GM12878 (cell line): ENCODE measurements around the gene DYRK1B. TPM values are rescaled to one million over a fixed set of nuclear protein-coding genes. Genes with fewer than 3 reads are reported as not detected.

Source experiments
- ATAC-seq: fragments of 200-7000 bp; cut with Tn5 transposase; 3 replicates; pipeline ENCODE4 v1.9.1; 2020; ENCODE audit warnings: mild to moderate bottlenecking, moderate library complexity
- BruUV-seq: library from RNA; stranded (reverse); fragments of 400-500 nt; replicated peaks from 2 replicates; lab custom pipeline; 2021; lab: Mats Ljungman, UMichigan
- CTCF ChIA-PET: fragments of 300-600 bp; sonication (Branson Sonifier 250); formaldehyde crosslinking; extraction: SDS; loops from one replicate; lab custom pipeline; 2021; ENCODE audit warnings: inconsistent platforms; lab: Yijun Ruan, JAX
- POLR2A ChIA-PET: fragments of 350-600 bp; formaldehyde crosslinking; extraction: SDS; loops from one replicate; lab custom pipeline; 2021; ENCODE audit warnings: inconsistent platforms; lab: Charles Lee
- RAD21 ChIA-PET: fragments of 300-600 bp; sonication (Branson Sonifier 250); formaldehyde crosslinking; loops from one replicate; lab custom pipeline; 2023; ENCODE audit warnings: antibody characterized with exemption; ENCODE audit not compliant: unreplicated experiment; lab: Charles Lee
- SMC1A ChIA-PET: fragments of 300-600 bp; sonication (Branson Sonifier 250); formaldehyde crosslinking; loops from one replicate; lab custom pipeline; 2023; ENCODE audit not compliant: unreplicated experiment, uncharacterized antibody; lab: Charles Lee
- DNase-seq: peaks from one replicate; pipeline ENCODE4 v3.0.0-alpha.2; 2011; ENCODE audit warnings: low read depth, low spot score
- FAIRE-seq: peaks from 3 replicates; lab custom pipeline; 2011; peaks lifted over from hg19 to GRCh38; lab: Jason Lieb, UNC
- H2AFZ ChIP-seq: 2 replicates; pipeline ENCODE4 v1.6.0; 2011; ENCODE audit warnings: low read depth, low read length, control low read depth; ENCODE audit not compliant: control insufficient read depth
- H3K27ac ChIP-seq: 2 replicates; pipeline ENCODE4 v1.5.1; 2011; ENCODE audit warnings: control low read depth; ENCODE audit not compliant: control insufficient read depth, insufficient read depth
- H3K27me3 ChIP-seq, 2 experiments: replicated peaks in 1 of 2; 2 replicates each; pipeline versions ENCODE4 v1.6.0 to v1.6.1; 2011; ENCODE audit warnings: low read length in 1 of 2; ENCODE audit not compliant: control insufficient read depth in 2 of 2, insufficient read depth in 2 of 2
- H3K36me3 ChIP-seq, 2 experiments: 2 replicates each; pipeline ENCODE4 v1.5.1; 2011; ENCODE audit warnings: low read length in 1 of 2; ENCODE audit not compliant: control insufficient read depth in 2 of 2, insufficient read depth in 2 of 2
- H3K4me1 ChIP-seq: 2 replicates; pipeline ENCODE4 v1.6.1; 2011; ENCODE audit warnings: mild to moderate bottlenecking, low read length, moderate library complexity, mixed read lengths; ENCODE audit not compliant: control insufficient read depth, insufficient read depth
- H3K4me2 ChIP-seq: 2 replicates; pipeline ENCODE4 v1.6.0; 2011; ENCODE audit warnings: control low read depth; ENCODE audit not compliant: control insufficient read depth, insufficient read depth
- H3K4me3 ChIP-seq: fragments of 200-600 bp; sonication (generic); 2 replicates; pipeline ENCODE4 v1.5.1; 2016
- H3K79me2 ChIP-seq: 2 replicates; pipeline ENCODE4 v1.6.0; 2011; ENCODE audit warnings: low read length; ENCODE audit not compliant: control insufficient read depth, insufficient read depth
- H3K9ac ChIP-seq: 2 replicates; pipeline ENCODE4 v1.8.0; 2011; ENCODE audit warnings: low read length, control low read depth, mixed read lengths; ENCODE audit not compliant: control insufficient read depth, insufficient read depth
- H3K9me3 ChIP-seq: replicated peaks from 3 replicates; pipeline ENCODE4 v1.5.1; 2011; ENCODE audit warnings: mild to moderate bottlenecking, low read length; ENCODE audit not compliant: control insufficient read depth, insufficient read depth
- H4K20me1 ChIP-seq: 2 replicates; pipeline ENCODE4 v1.6.0; 2011; ENCODE audit not compliant: control insufficient read depth, insufficient read depth
- CEBPZ ChIP-seq: fragments of 150-350 bp; IDR thresholded peaks from 2 replicates; pipeline ENCODE4 v1.6.1; 2016; ENCODE audit warnings: low read depth, low read length
- CTCF ChIP-seq, 3 experiments: IDR thresholded peaks in 2 of 3; conservative IDR thresholded peaks in 1 of 3; 2 replicates each; pipeline ENCODE4 v1.5.1; 2011; ENCODE audit warnings: low read depth in 3 of 3, low read length in 3 of 3, mild to moderate bottlenecking in 3 of 3, control low read depth in 2 of 3, moderate library complexity in 2 of 3, inconsistent platforms in 1 of 3, mixed read lengths in 1 of 3; ENCODE audit not compliant: control insufficient read depth in 2 of 3, insufficient read depth in 1 of 3; ENCODE audit errors: extremely low read depth in 1 of 3
- EGR1 ChIP-seq, 2 experiments: IDR thresholded peaks; 1 replicate in 1 of 2; 2 replicates in 1 of 2; pipeline ENCODE4 v1.6.1; 2011 to 2012; ENCODE audit warnings: low read depth in 2 of 2, low read length in 2 of 2, borderline replicate concordance in 1 of 2, mild to moderate bottlenecking in 1 of 2, moderate library complexity in 1 of 2
- GATAD2B ChIP-seq: fragments of 450-650 bp; conservative IDR thresholded peaks from 2 replicates; pipeline ENCODE4 v1.6.1; 2017; ENCODE audit warnings: low read depth, mild to moderate bottlenecking, moderate library complexity
- HDAC2 ChIP-seq: fragments of 200-600 bp; sonication (generic); IDR thresholded peaks from 2 replicates; pipeline ENCODE4 v1.6.1; 2017
- IRF5 ChIP-seq: fragments of 450-650 bp; IDR thresholded peaks from 2 replicates; pipeline ENCODE4 v1.6.1; 2017; ENCODE audit warnings: borderline replicate concordance
- MTA2 ChIP-seq: fragments of 450-650 bp; IDR thresholded peaks from 2 replicates; pipeline ENCODE4 v1.6.1; 2016; ENCODE audit warnings: low read depth, mild to moderate bottlenecking, moderate library complexity
- PAX5 ChIP-seq: IDR thresholded peaks from 2 replicates; pipeline ENCODE4 v1.6.1; 2011; ENCODE audit warnings: low read depth, low read length, borderline replicate concordance
- RBBP5 ChIP-seq: fragments of 200-600 bp; sonication (generic); conservative IDR thresholded peaks from 2 replicates; pipeline ENCODE4 v1.6.1; 2016
- RFX5 ChIP-seq: IDR thresholded peaks from 2 replicates; pipeline ENCODE4 v1.6.1; 2011; ENCODE audit warnings: low read depth, low read length, improper control_type of control experiment
- SIX5 ChIP-seq: IDR thresholded peaks from 2 replicates; pipeline ENCODE4 v1.6.1; 2011; ENCODE audit warnings: mild to moderate bottlenecking, low read depth, low read length, moderate library complexity; ENCODE audit not compliant: severe bottlenecking
- SRF ChIP-seq, 2 experiments: IDR thresholded peaks; 2 replicates each; pipeline ENCODE4 v1.6.1; 2011; ENCODE audit warnings: low read depth in 2 of 2, low read length in 2 of 2, mild to moderate bottlenecking in 1 of 2, moderate library complexity in 1 of 2
- YY1 ChIP-seq: IDR thresholded peaks from 2 replicates; pipeline ENCODE4 v1.6.1; 2011; ENCODE audit warnings: low read depth, mild to moderate bottlenecking, low read length
- ZBTB40 ChIP-seq: fragments of 450-650 bp; IDR thresholded peaks from 2 replicates; pipeline ENCODE4 v1.6.1; 2016; ENCODE audit warnings: mild to moderate bottlenecking, moderate library complexity, borderline replicate concordance
- WGBS: methylation state at CpG from one replicate; pipeline ENCODE4 v1.1.6; 2016; ENCODE audit warnings: low lambda C conversion rate; ENCODE audit not compliant: insufficient replicate concordance, insufficient coverage; ENCODE audit errors: missing lambda C conversion rate; 5-methylcytosine and 5-hydroxymethylcytosine counted together
- in situ Hi-C: fragments of 300-500 bp; cut with MboI; formaldehyde crosslinking; loops from 9 replicates; pipeline ENCODE4 v1.14.3; 2018; ENCODE audit warnings: mixed read lengths
- intact Hi-C: fragments of 100-400 bp; cut with micrococcal nuclease; formaldehyde crosslinking; loops from one replicate; pipeline ENCODE4 v1.14.2; 2022; ENCODE audit not compliant: unreplicated experiment
- polyA plus RNA-seq, 11 experiments: library from polyadenylated mRNA; depleted of rRNA in 4 of 11; unstranded in 6 of 11; stranded (reverse) in 5 of 11; fragments of >200 nt; fragmentation: Nextera tagmentation in 4 of 11; fragmentation: Illumina TruSeq in 1 of 11; extraction: Ambion mirVana in 4 of 11; extraction: Trizol in 1 of 11; gene quantifications; 1 replicate in 1 of 11; 2 replicates in 10 of 11; pipeline versions ENCODE4 v1.2.1 to v1.2.3, GENCODE V29; 2011 to 2016; ENCODE audit warnings: inconsistent platforms in 2 of 11, missing spikeins in 2 of 11, low read depth in 1 of 11
- total RNA-seq, 4 experiments: library from RNA; depleted of rRNA in 3 of 4; stranded (reverse); fragments of >200 nt in 3 of 4; fragmentation: Illumina TruSeq in 1 of 4; extraction: Trizol in 1 of 4; gene quantifications; 2 replicates each; pipeline versions ENCODE4 v1.2.1 to v1.2.3, GENCODE V29; 2013 to 2021

Gene DYRK1B
- total and polyA plus RNA-seq, 10 of the 15 experiments (the other 5 are each of a cell fraction or from before 2014, with no cell fraction given) = 0.07 to 10.2 (median 3.4) TPM; not detected in 1

GRCh38 chr19:39874404-39874803 is 40.4 kb upstream of the DYRK1B start:
- POLR2A ChIA-PET = no interaction called here
- no peaks in the 10 kb centered on the region for H3K27me3 ChIP-seq
- H3K4me2 ChIP-seq = no peak overlapping the region
- no peak overlapping the region for H2AFZ ChIP-seq
- ATAC-seq (no peak), DNase-seq (no peak), FAIRE-seq (no peak)
- no peaks in the 10 kb centered on the region for H3K36me3 ChIP-seq
- RAD21 ChIA-PET = no interaction called here
- H3K27ac ChIP-seq = no peak overlapping the region
- no peaks in the 10 kb centered on the region for H3K4me1 ChIP-seq
- intact Hi-C loops (no loop called here), in situ Hi-C loops (no loop called here)
- 64% methylated on average over 1 of the region's 1 CpG for WGBS
- no peaks in the 10 kb centered on the region for H4K20me1 ChIP-seq
- no peak overlapping the region for H3K4me3 ChIP-seq
- H3K9ac ChIP-seq = no peak overlapping the region
- CTCF ChIA-PET = no interaction called here
- SMC1A ChIA-PET = no interaction called here
- BruUV-seq = no TSS peak
- H3K9me3 ChIP-seq = no peaks in the 10 kb centered on the region
- no peaks in the 10 kb centered on the region for H3K79me2 ChIP-seq
- TF ChIP-seq SRF (IDR thresholded peaks at IDR 0.05; ENCODE audit: low read depth in 2 of 2, low read length in 2 of 2) (no peak), EGR1 (IDR thresholded peaks at IDR 0.05; ENCODE audit: borderline replicate concordance in 1 of 2, low read depth in 2 of 2, low read length in 2 of 2) (no peak), HDAC2 (no peak), PAX5 (no peak), GATAD2B (no peak), CEBPZ (no peak), MTA2 (no peak), YY1 (no peak), RFX5 (no peak), CTCF (IDR thresholded peaks at IDR 0.05 in 2 of 3, conservative IDR thresholded peaks at IDR 0.05 in 1 of 3; ENCODE audit: control insufficient read depth in 2 of 3, extremely low read depth in 1 of 3, insufficient read depth in 1 of 3, low read depth in 3 of 3, low read length in 3 of 3) (no peak), SIX5 (no peak), ZBTB40 (no peak), RBBP5 (no peak), IRF5 (no peak)
